Vagina (tissue), 2 donors: Measurements from ENCODE around the gene CFAP126.

Experiments used
- CTCF ChIP-seq, 3 experiments: fragments of 450-650 bp in 2 of 3; fragments of 200-600 bp in 1 of 3; sonication (generic) in 1 of 3; IDR thresholded peaks; one replicate each; pipeline ENCODE4 v1.5.1; 2017 to 2019; ENCODE audit warnings: antibody characterized with exemption in 3 of 3, mild to moderate bottlenecking in 2 of 3, moderate library complexity in 2 of 3
- POLR2A ChIP-seq, 2 donors: fragments of 450-650 bp; IDR thresholded peaks; one replicate each; pipeline ENCODE4 v1.6.1; 2017; ENCODE audit warnings: antibody characterized with exemption in 2 of 2, mild to moderate bottlenecking in 2 of 2, moderate library complexity in 2 of 2
- POLR2AphosphoS5 ChIP-seq, 2 donors: sonication (generic); formaldehyde crosslinking; IDR thresholded peaks; one replicate each; pipeline ENCODE4 v1.9.0; 2017; ENCODE audit warnings: antibody characterized with exemption in 2 of 2, mild to moderate bottlenecking in 2 of 2, low read depth in 1 of 2; ENCODE audit not compliant: insufficient read depth in 1 of 2

- no peak for TF ChIP-seq CTCF (IDR thresholded peaks at IDR 0.05)
- TF ChIP-seq POLR2A (IDR thresholded peaks at IDR 0.05) = peak; percentile 15 to 95
- peak; percentile 91 to 99 for TF ChIP-seq POLR2AphosphoS5 (IDR thresholded peaks at IDR 0.05; ENCODE audit: insufficient read depth in 1 of 2, low read depth in 1 of 2)
Observed at GRCh38 chr1:161389691-161390558, 22.2 kb upstream of the CFAP126 start.
